ENCODE results near the gene PLCL2.

GRCh38 chr3:16982460-16982859, 97.7 kb downstream of the PLCL2 start:
- TF ChIP-seq EP300 (IDR thresholded peaks at IDR 0.05) (no peak), POLR2A (IDR thresholded peaks at IDR 0.05; ENCODE audit: low read length) (no peak), CTCF (IDR thresholded peaks at IDR 0.05) (no peak), RAD21 (conservative IDR thresholded peaks at IDR 0.05 in 1 of 2, IDR thresholded peaks at IDR 0.05 in 1 of 2) (no peak), TP53 (CRISPR knock-in tag; IDR thresholded peaks at IDR 0.05) (no peak), MAX (IDR thresholded peaks at IDR 0.05) (no peak)
